ENCODE data around the gene SDK1.

SDK1 gene

GRCh38 chr7:4238861-4239260, 937.8 kb downstream of the SDK1 start (continued):
- TF ChIP-seq ZNF354C (tag by site-specific recombination; IDR thresholded peaks at IDR 0.05; ENCODE audit: borderline replicate concordance, low read depth) = no peak
- TF ChIP-seq GLI2 (tag by site-specific recombination; IDR thresholded peaks at IDR 0.05; ENCODE audit: borderline replicate concordance, low read depth) = no peak
- TF ChIP-seq ZNF10 (tag by site-specific recombination; IDR thresholded peaks at IDR 0.05) = no peak
- no peak for TF ChIP-seq ZSCAN23 (tag by site-specific recombination; IDR thresholded peaks at IDR 0.05)
- TF ChIP-seq ZNF184 (tag by site-specific recombination; IDR thresholded peaks at IDR 0.05) = no peak
- no peak for TF ChIP-seq ZNF670 (tag by site-specific recombination; IDR thresholded peaks at IDR 0.05; ENCODE audit: low read depth)

DNA sequence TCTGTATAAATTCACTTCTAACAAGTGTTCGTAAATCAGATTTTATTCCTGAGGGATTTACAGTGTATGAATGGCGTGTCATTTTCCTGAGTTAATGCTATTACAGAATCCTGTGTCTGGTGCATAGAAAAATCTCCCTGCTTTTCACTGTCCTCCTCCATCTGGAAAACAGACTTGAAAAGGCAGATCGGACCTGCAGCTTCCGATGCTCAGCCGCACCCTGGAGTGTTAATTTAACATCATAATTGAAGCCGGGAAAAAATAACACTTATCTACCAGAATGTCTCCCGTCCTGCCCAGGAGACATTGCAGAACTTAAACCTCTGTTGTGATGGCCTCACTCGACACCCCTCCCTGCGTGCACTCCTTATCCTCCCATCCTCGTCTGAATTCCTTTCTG, 939.0 kb downstream of the SDK1 start:
- POLR2A ChIA-PET = no interaction called here
- no peaks in the 10 kb centered on the region for H3K9me3 ChIP-seq (ENCODE audit: control insufficient read depth, insufficient read depth, low read depth, low read length)
- H3K4me3 ChIP-seq (ENCODE audit: low read depth, low read length) = no peak overlapping the region
- CTCF ChIA-PET = no interaction called here
- H3K4me1 ChIP-seq (ENCODE audit: control insufficient read depth, insufficient read depth, low read length) = no peaks in the 10 kb centered on the region
- TF ChIP-seq ZBTB7A (tag by site-specific recombination; IDR thresholded peaks at IDR 0.05; ENCODE audit: low read depth) (no peak), ZSCAN23 (tag by site-specific recombination; IDR thresholded peaks at IDR 0.05) (no peak), PRDM10 (tag by site-specific recombination; IDR thresholded peaks at IDR 0.05) (no peak), ZBTB20 (tag by site-specific recombination; IDR thresholded peaks at IDR 0.05) (no peak), ZNF23 (tag by site-specific recombination; IDR thresholded peaks at IDR 0.05; ENCODE audit: borderline replicate concordance) (no peak), SALL2 (tag by site-specific recombination; IDR thresholded peaks at IDR 0.05; ENCODE audit: borderline replicate concordance) (no peak), ZNF18 (tag by site-specific recombination; IDR thresholded peaks at IDR 0.05) (no peak), ZNF707 (tag by site-specific recombination; IDR thresholded peaks at IDR 0.05) (no peak), ZNF433 (tag by site-specific recombination; IDR thresholded peaks at IDR 0.05; ENCODE audit: low read depth) (no peak), YY2 (tag by site-specific recombination; IDR thresholded peaks at IDR 0.05) (no peak), ZNF426 (tag by site-specific recombination; IDR thresholded peaks at IDR 0.05) (no peak), ZNF354C (tag by site-specific recombination; IDR thresholded peaks at IDR 0.05; ENCODE audit: borderline replicate concordance, low read depth) (no peak), ZNF670 (tag by site-specific recombination; IDR thresholded peaks at IDR 0.05; ENCODE audit: low read depth) (no peak), ZBTB48 (tag by site-specific recombination; IDR thresholded peaks at IDR 0.05) (no peak), ZNF324 (tag by site-specific recombination; IDR thresholded peaks at IDR 0.05) (no peak), GLI4 (tag by site-specific recombination; IDR thresholded peaks at IDR 0.05) (no peak)
- H3K27ac ChIP-seq (ENCODE audit: extremely low read depth, low read depth, low read length) = no peak overlapping the region
- no peaks in the 10 kb centered on the region for H3K36me3 ChIP-seq (ENCODE audit: control insufficient read depth in 2 of 2, insufficient read depth in 1 of 2, low read length in 2 of 2)

All from HEK293 (cell line).